Mesenchymal stem cell (in vitro differentiated cells and primary cell): ENCODE measurements around the gene HOXB7.

Experiments used
- DNase-seq: peaks from one replicate; pipeline ENCODE4 v3.0.0-alpha.2; 2013
- H2AFZ ChIP-seq: one replicate; pipeline ENCODE4 v1.6.1; 2013; ENCODE audit warnings: low read depth, mild to moderate bottlenecking, control low read depth, inconsistent platforms, low read length, moderate library complexity
- H2AK5ac ChIP-seq: 2 replicates; pipeline ENCODE4 v1.6.1; 2013; ENCODE audit warnings: low read length, moderate library complexity, mild to moderate bottlenecking, inconsistent platforms; ENCODE audit not compliant: severe bottlenecking
- H2BK120ac ChIP-seq: one replicate; pipeline ENCODE4 v1.6.1; 2013; ENCODE audit warnings: low read depth, mild to moderate bottlenecking, inconsistent platforms, low read length, moderate library complexity
- H2BK12ac ChIP-seq, 2 experiments: one replicate each; pipeline ENCODE4 v1.6.1; 2013; ENCODE audit warnings: inconsistent platforms in 2 of 2, low read length in 2 of 2, mild to moderate bottlenecking in 2 of 2, moderate library complexity in 2 of 2, control low read depth in 1 of 2
- H2BK15ac ChIP-seq: one replicate; pipeline ENCODE4 v1.6.1; 2013; ENCODE audit warnings: mild to moderate bottlenecking, low read depth, inconsistent platforms; ENCODE audit not compliant: poor library complexity, severe bottlenecking
- H2BK5ac ChIP-seq: 2 replicates; pipeline ENCODE4 v1.6.1; 2013; ENCODE audit warnings: low read depth, mild to moderate bottlenecking, low read length, control low read depth, inconsistent platforms; ENCODE audit not compliant: poor library complexity, severe bottlenecking
- H3K14ac ChIP-seq, 2 experiments: one replicate each; pipeline ENCODE4 v1.6.1; 2013; ENCODE audit warnings: inconsistent platforms in 2 of 2, low read length in 2 of 2, control low read depth in 1 of 2, mild to moderate bottlenecking in 1 of 2, moderate library complexity in 1 of 2
- H3K18ac ChIP-seq, 2 experiments: one replicate each; pipeline ENCODE4 v1.6.1; 2013; ENCODE audit warnings: inconsistent platforms in 2 of 2, low read length in 2 of 2, control low read depth in 1 of 2, low read depth in 1 of 2, mild to moderate bottlenecking in 1 of 2
- H3K23ac ChIP-seq, 2 experiments: one replicate each; pipeline ENCODE4 v1.6.1; 2013; ENCODE audit warnings: inconsistent platforms in 2 of 2, low read length in 2 of 2, mild to moderate bottlenecking in 2 of 2, moderate library complexity in 2 of 2, control low read depth in 1 of 2
- H3K27ac ChIP-seq: 2 replicates; pipeline ENCODE4 v1.5.1; 2013; ENCODE audit warnings: mild to moderate bottlenecking, moderate library complexity, low read length, control low read depth, inconsistent platforms; ENCODE audit not compliant: poor library complexity, severe bottlenecking
- H3K27me3 ChIP-seq, 2 experiments: 2 replicates each; pipeline versions ENCODE4 v1.6.1 to v1.7.0; 2013; ENCODE audit warnings: low read length in 2 of 2, mild to moderate bottlenecking in 2 of 2, moderate library complexity in 2 of 2, control low read depth in 1 of 2, inconsistent platforms in 1 of 2; ENCODE audit not compliant: control insufficient read depth in 1 of 2, insufficient read depth in 1 of 2
- H3K36me3 ChIP-seq, 2 experiments: 2 replicates each; pipeline versions ENCODE4 v1.6.1 to v1.7.0; 2013; ENCODE audit warnings: low read length in 2 of 2, control low read depth in 1 of 2, inconsistent platforms in 1 of 2, low read depth in 1 of 2, mild to moderate bottlenecking in 1 of 2; ENCODE audit not compliant: insufficient read depth in 2 of 2, control insufficient read depth in 1 of 2
- H3K4ac ChIP-seq, 2 experiments: one replicate each; pipeline ENCODE4 v1.6.1; 2013; ENCODE audit warnings: inconsistent platforms in 2 of 2, low read length in 2 of 2, mild to moderate bottlenecking in 2 of 2, moderate library complexity in 2 of 2, control low read depth in 1 of 2, low read depth in 1 of 2
- H3K4me1 ChIP-seq: 2 replicates; pipeline ENCODE4 v1.6.1; 2013; ENCODE audit warnings: low read depth, low read length, control low read depth; ENCODE audit not compliant: control insufficient read depth, insufficient read depth
- H3K4me2 ChIP-seq: 2 replicates; pipeline ENCODE4 v1.6.1; 2013; ENCODE audit warnings: low read length, mild to moderate bottlenecking, inconsistent platforms; ENCODE audit not compliant: poor library complexity, severe bottlenecking
- H3K4me3 ChIP-seq, 2 experiments: 2 replicates each; pipeline versions ENCODE4 v1.5.1 to v1.7.0; 2013; ENCODE audit warnings: low read length in 2 of 2, mild to moderate bottlenecking in 2 of 2, control low read depth in 1 of 2, low read depth in 1 of 2; ENCODE audit not compliant: insufficient read depth in 1 of 2
- H3K79me1 ChIP-seq: replicated peaks from 2 replicates; pipeline ENCODE4 v1.6.1; 2013; ENCODE audit warnings: mild to moderate bottlenecking, control low read depth, low read length, inconsistent platforms; ENCODE audit not compliant: poor library complexity, severe bottlenecking
- H3K9ac ChIP-seq: 2 replicates; pipeline ENCODE4 v1.7.0; 2013; ENCODE audit warnings: mild to moderate bottlenecking, low read length, moderate library complexity
- H3K9me3 ChIP-seq: 2 replicates; pipeline ENCODE4 v1.7.0; 2013; ENCODE audit warnings: mild to moderate bottlenecking, low read length; ENCODE audit not compliant: control insufficient read depth
- H4K8ac ChIP-seq: one replicate; pipeline ENCODE4 v1.6.1; 2013; ENCODE audit warnings: inconsistent platforms, mild to moderate bottlenecking, low read length, moderate library complexity
- H4K91ac ChIP-seq: one replicate; pipeline ENCODE4 v1.6.1; 2013; ENCODE audit warnings: mild to moderate bottlenecking, low read length, inconsistent platforms
- WGBS: methylation state at CpG from one replicate; pipeline ENCODE4 v1.1.7; 2013; ENCODE audit warnings: mixed read lengths; 5-methylcytosine and 5-hydroxymethylcytosine counted together

The HOXB7 gene

DNA sequence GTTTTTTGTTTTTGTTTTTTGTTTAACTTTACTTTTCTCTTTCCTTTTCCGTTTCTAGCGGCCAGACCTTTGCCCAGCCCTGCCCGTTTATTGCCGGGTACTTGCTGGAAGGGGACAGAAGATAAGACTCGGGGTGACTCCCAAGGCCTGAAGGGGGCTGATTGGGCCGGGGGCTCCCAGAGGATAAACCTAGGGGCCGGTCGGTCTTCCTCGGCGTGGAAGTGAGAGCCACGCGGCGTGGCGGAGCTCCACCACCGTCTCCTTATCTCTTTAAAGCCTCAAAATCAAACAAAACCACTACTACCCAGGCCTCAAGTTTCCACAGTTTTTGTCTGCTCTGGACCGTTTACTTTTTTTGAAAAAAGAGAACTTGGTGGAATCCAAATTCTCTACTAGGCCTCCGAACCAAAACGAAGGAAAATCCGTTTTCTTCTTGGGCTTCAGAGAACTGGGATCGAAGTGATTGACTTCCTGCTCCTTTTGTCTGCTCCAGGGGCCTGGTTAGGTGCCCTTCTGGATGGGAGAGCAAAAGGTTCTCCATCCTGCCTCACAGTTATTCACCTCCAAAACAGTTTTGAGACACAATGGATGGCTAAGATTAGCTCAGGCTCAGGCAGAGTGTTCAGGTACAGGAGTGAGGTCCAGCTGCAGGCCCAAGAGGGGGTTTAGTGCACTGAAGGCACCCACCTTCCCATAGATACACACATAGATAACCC, 23.8 kb upstream of the HOXB7 start:
- Histone ChIP-seq H4K8ac (no peak overlapping the region), H2BK120ac (no peak overlapping the region), H2AK5ac (no peak overlapping the region), H3K23ac (peak overlapping the region in 1 of 2 experiments; percentile 75), H3K4me1 (peaks cover 6% of the 10 kb centered on the region), H2BK15ac (no peak overlapping the region), H3K4me2 (no peak overlapping the region), H3K79me1 (no peaks in the 10 kb centered on the region), H3K27me3 (peaks cover 99 to 100% of the 10 kb centered on the region in 2 experiments), H3K36me3 (no peaks in the 10 kb centered on the region), H3K4me3 (no peak overlapping the region), H2BK12ac (no peak overlapping the region), H2AFZ (no peak overlapping the region), H3K9me3 (peaks cover 3% of the 10 kb centered on the region), H3K27ac (no peak overlapping the region), H3K18ac (peak overlapping the region; percentile 13 to 48), H2BK5ac (no peak overlapping the region), H3K9ac (no peak overlapping the region), H3K4ac (no peak overlapping the region), H3K14ac (no peak overlapping the region), H4K91ac (no peak overlapping the region)
- DNase-seq, result no peak
- WGBS, result 69% methylated on average over 20 of the region's 20 CpGs

DNA sequence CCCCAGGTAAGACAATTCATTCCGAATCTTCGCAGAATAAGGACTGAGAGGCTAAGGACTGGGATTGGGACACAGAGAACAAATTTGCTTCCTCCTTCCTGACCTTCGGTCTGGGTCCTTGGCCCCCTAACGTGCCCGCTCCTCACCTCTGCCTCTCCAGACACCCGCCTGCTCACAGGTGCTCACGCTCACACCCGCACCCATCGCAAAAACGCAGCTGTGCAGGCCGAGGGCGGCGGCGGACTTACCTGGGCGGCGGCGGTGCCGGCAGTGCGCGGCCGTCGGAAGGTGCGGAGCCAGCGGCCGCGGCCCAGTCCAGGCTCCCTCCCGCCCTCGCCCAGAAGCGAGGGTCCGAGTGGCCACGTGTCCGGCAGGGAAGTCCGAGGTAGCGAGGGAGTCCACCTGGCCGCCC, 22.5 kb upstream of the HOXB7 start:
- H3K27ac ChIP-seq, result no peak overlapping the region
- H3K4me2 ChIP-seq, result no peak overlapping the region
- peaks cover 99 to 100% of the 10 kb centered on the region in 2 experiments for H3K27me3 ChIP-seq
- peak overlapping the region in 1 of 2 experiments; percentile 9 for H3K4ac ChIP-seq
- no peak overlapping the region for H2AK5ac ChIP-seq
- peak overlapping the region in 1 of 2 experiments; percentile 78 for H3K14ac ChIP-seq
- H3K9me3 ChIP-seq, result peaks cover 3% of the 10 kb centered on the region
- H3K36me3 ChIP-seq, result no peaks in the 10 kb centered on the region
- H3K79me1 ChIP-seq, result no peaks in the 10 kb centered on the region
- 29% methylated on average over 35 of the region's 35 CpGs for WGBS
- H2BK120ac ChIP-seq, result no peak overlapping the region
- no peak overlapping the region for H2BK5ac ChIP-seq
- H4K91ac ChIP-seq, result no peak overlapping the region
- peak overlapping the region in 1 of 2 experiments; percentile 65 for H2BK12ac ChIP-seq
- H2AFZ ChIP-seq, result no peak overlapping the region
- H3K23ac ChIP-seq, result no peak overlapping the region
- no peak for DNase-seq
- H2BK15ac ChIP-seq, result no peak overlapping the region
- H3K18ac ChIP-seq, result peak overlapping the region in 1 of 2 experiments; percentile 88
- peaks cover 6% of the 10 kb centered on the region for H3K4me1 ChIP-seq
- H3K4me3 ChIP-seq, result no peak overlapping the region
- no peak overlapping the region for H3K9ac ChIP-seq
- H4K8ac ChIP-seq, result peak overlapping the region; percentile 3

DNA sequence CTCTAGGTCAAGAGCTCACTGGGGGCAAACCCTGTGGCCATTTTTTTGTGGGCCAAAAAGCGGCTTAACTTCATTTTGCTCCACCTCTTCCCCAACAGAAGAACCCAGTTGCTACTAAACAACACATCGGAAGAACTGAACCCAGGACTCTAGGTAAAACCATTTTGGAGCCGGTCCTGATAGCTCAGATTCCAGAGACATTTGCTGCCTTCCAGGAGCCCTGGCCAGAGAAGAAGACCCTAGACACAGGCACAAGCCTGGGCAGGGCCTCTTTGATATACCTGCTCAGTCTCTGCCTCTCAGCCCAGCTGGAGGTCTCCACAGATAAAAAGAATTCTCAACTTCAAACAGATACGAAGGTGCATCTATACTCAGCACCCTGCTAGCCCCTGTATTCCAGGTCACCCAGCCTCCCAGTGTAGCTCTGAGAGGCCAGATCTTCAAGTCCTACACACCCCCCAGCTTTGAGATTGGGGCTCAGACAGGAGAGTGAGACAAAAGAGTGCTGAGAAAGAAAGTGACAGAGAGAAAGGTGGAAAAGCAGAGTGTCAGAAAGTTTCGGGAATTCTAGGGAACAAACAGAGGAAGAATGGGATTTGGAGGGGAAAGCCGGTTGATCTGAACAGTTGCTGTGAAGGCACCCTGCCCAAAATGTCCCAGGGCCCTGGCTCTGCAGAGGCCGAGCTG, 21.9 kb upstream of the HOXB7 start:
- Histone ChIP-seq H3K18ac (no peak overlapping the region), H3K14ac (no peak overlapping the region), H2AFZ (no peak overlapping the region), H2BK12ac (no peak overlapping the region), H3K36me3 (no peaks in the 10 kb centered on the region), H2BK120ac (no peak overlapping the region), H3K9me3 (peaks cover 6% of the 10 kb centered on the region), H4K91ac (no peak overlapping the region), H3K4me2 (no peak overlapping the region), H4K8ac (no peak overlapping the region), H3K27me3 (peaks cover 99 to 100% of the 10 kb centered on the region in 2 experiments), H2AK5ac (no peak overlapping the region), H3K4ac (no peak overlapping the region), H2BK15ac (no peak overlapping the region), H3K23ac (no peak overlapping the region), H3K4me3 (no peak overlapping the region), H3K9ac (no peak overlapping the region), H3K27ac (no peak overlapping the region), H2BK5ac (no peak overlapping the region), H3K4me1 (peaks cover 6% of the 10 kb centered on the region), H3K79me1 (no peaks in the 10 kb centered on the region)
- no peak for DNase-seq
- WGBS, result 65% methylated on average over 7 of the region's 7 CpGs
